GM21528 (cell line): ENCODE measurements around the gene RAB11B.
"Not testable (repeated sequence)": the region's sequence is repeated elsewhere in the genome, so short reads cannot be mapped to it uniquely, and the experiment has no call there.

Experiments used
- ATAC-seq: cut with Tn5 transposase; IDR thresholded peaks from one replicate; pipeline ENCODE4 v1.9.1; 2021; ENCODE audit warnings: mild to moderate bottlenecking, moderate library complexity; ENCODE audit not compliant: unreplicated experiment, low FRiP score

Gene RAB11B

DNA sequence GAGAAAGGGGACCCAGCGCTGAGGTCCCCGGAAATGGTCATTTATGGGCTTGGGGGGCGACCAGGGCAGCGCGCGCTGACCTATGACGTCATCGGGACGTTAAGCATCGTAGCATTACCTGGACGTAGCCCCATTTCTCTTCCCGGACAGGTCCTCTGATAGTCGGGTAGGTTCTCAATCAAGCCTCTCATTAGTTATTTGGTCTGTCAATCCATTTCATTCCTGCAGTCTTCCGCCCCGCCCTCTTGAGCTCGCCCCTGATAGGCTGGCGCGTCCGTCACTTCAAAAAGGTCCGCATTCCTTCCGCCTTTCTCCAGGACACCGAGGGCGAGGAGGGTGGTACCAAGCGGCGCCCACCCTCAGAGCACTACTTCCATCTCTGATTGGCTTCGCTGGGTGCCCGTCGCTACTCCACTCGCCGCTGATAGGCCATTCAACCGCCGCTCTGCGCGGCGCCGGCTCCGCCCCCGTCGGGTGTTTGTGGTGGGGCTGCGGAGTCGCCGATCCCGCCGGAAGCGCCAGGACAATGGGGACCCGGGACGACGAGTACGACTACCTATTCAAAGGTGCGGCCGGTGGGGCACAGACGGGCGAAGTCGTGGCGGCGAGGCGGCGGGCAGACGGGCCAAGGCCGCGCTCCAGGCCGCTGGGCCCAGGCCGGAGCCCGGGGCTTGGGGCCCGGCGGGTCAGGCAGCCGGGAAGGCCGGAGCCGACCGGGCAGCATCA is at the start of gene RAB11B:
Gene RAB11B, plus strand, starts transcription at position 470 of the 726 bp plus-strand sequence. Its CDS starts 57 bp downstream, at position 527.
- peak; percentile 87 for ATAC-seq

DNA sequence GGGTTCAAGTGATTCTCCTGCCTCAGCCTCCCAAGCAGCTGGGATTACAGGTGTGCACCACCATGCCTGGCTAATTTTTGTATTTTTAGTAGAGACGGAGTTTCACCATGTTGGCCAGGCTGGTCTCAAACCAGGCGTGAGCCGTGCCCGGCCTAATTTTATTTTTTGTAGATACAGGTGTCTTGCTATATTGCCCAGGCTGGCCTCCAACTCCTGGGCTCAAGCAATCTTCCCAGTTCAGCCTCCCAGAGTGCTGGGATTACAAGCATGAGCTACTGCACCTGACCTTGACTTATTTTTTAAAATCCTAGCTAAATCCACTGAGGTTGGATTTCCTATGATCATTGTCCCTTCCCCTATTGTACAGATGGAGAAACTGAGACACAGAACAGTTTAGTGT is 48.7 kb upstream of the RAB11B start:
- not testable (repeated sequence) for ATAC-seq

DNA sequence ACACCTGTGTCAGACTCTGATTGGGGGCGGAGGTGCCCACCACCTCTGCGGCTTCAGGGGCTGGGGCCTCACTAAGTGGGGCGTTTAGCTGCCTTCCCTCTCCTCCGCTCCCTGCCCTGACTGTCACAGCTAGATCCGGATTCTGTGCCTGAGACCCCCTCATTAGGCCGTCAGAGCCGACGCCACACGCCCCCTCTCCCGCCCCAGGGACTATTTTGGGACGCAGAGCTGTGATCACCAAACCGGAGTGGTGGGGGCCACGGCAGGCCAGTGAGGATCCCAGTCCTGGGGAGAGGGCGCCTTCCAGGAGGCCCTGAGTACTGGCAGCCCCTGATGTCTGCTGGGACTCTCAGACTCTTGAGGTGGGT is 47.9 kb upstream of the RAB11B start:
- no peak for ATAC-seq

DNA sequence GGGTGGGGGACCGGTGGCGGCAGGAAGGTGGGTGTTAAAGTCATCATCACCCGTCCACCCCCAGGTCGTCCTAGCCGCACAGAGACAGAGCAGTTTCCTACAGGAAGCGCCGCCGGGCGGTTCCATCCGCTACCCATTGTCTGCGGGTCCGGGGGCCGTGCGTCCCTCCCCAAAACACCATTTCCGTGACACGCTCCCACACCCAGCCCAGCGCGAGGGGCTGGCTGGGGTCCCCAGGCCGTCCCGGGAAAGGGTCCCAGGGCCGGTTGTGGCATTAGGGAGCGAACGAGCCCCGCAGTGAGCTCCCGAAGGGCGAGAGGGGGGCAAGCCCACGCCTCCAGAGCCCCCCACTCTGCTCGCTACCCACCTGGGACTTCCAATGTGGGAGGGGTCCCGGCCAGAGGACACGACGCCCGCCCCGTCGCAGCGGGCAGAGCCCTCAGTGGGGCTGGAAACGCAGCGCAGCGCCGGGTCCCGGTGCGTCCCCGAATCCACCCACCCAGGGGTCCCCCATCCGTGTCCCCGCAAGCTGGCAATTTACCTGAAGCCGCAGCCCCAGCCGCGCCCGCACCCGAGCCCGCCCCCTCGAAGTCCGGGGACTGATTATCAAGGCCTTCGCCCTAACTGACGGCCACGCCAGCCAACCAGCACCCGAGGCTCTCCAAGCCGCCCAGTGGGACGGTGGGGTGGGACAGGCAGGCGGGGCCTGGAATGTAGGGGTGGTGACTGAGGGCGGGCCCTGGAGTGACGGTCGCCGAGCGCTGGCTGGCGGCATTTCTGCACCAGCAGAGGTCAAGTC is 47.3 kb upstream of the RAB11B start, which contains the start of gene KANK3:
Gene KANK3, minus strand, starts transcription at position 579 of the 799 bp plus-strand sequence. CDS start 5,434 bp downstream, outside the sequence.
- ATAC-seq, result no peak

DNA sequence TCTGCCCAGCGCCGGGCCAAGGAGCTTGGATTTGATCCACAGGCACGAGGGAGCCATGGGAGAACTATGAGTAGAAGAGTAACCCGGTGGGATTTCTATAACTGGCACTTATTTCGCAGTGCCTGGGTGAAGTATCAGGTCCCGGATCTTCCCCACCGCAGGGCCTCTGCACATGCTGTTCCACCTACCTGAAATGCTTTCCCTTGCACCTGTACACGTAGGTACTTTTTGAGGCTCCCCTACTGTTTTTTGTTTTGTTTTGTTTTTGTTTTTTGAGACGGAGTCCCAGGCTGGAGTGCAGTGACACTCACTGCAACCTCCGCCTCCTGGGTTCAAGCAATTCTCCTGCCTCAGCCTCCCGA is 46.7 kb upstream of the RAB11B start:
- no peak for ATAC-seq

DNA sequence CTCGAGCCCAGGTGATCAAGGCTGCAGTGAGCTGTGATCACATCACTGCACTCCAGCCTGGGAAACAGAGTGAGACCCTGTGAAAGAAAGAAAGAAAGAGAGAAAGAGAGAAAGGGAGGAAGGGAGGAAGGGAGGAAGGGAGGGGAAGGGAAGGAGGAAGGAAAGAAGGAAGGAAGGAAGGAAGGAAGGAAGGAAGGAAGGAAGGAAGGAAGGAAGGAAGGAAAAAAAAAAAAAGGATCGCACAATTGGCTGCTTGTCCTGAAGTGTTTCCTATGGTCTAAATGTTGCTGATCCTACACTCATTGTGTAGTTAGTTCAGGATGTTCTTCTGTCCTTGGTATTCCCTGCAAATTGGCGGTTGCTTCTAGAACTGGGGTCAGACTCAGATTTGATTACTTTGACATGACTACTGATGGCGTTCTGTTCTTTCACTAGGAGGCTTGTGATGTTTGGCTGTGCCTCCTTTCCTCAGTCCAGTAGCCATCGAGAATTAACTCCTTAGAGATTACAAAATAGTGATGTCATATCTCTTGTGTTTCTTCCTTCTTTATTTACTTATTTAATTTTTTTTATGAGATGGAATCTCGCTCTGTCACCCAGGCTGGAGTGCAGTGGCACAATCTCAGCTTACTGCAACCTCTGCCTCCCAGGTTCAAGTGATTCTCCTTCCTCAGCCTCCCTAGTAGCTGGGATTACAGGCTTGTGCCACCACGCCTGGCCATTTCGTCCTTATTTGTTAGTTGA is 40.4 kb upstream of the RAB11B start:
- ATAC-seq, result not testable (repeated sequence)

DNA sequence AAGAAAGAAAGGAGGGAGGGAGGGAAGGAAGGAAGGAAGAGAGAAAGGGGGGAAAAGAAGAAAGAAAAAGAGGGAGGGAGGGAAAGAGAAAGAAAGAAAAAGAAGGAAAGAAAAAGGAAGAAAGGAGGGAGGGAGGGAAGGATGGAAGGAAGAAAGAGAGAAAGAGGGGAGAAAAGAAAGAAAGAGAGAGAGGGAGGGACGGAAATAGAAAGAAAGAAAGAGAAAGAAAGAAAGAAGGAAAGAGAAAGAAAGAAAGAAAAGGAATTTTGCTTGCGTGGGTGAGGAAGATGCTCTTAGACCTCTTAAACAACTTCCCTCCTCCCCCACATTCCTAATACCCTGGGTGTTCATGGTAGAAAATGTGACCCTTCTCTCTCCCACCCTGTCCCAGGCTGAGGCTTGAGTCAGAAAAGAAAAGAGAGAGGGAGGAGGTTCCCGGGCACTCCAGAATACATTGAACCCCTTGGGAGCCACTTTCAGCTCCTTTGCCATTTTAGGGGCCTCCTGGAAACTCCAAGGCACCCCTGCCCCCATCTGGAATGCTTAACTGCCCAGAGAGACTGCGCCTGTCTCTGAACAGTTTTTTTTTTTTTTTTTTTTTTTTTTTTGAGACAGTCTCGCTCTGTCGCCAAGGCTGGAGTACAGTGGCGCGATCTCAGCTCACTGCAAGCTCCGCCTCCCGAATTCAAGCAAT is 37.9 kb upstream of the RAB11B start:
- ATAC-seq, result no peak

DNA sequence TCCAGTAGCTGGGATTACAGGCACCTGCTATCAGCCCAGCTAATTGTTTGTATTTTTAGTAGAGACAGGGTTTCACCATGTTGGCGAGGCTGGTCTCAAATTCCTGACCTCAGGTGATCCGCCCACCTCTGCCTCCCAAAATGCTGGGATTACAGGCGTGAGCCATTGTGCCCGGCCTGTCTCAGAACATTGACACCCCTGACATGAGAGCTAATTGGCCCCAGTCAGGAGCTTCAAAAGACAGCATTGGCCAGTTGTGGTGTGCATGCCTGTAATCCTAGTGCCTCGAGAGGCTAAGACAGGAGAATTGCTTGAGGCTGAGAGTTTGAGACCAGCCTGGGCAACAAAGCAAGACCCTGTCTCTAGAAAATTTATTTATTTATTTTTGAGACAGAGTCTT is 37.3 kb upstream of the RAB11B start:
- ATAC-seq, result not testable (repeated sequence)

DNA sequence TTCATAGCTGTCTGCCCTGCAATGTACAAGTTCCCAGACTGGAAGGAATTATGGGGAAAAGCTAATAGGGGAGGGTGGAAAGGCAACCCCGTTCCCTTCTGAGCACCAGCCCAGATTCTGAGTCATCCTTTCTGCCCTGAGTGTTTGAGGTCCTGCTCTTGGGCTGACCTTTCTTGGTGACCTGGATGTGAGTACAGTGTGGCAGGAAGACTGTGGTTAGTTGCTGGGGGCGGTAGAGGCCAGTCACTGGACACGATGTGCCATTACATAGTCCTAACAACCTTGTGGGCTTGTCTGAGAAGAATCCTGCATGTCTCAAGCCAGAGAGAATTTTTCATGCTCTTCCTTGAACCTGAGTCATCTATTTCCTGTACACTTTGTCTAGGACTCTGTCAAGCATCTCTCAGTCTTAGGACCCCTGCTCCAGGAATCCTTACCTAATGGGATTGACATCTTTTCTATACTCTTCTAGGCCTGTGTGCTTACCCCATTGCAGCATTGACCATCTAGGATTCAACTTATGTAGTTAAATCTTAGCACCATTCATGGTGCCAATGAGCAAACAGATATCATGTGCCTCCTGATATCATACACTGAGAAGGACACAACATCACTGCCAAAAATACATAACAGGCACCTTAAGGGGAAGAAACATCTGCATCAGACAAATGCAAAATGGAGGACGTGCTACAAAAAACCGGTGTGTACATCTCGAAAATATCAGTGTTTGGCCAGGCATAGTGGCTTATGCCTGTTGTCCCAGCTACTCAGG is 34.3 kb upstream of the RAB11B start:
- ATAC-seq, result no peak

DNA sequence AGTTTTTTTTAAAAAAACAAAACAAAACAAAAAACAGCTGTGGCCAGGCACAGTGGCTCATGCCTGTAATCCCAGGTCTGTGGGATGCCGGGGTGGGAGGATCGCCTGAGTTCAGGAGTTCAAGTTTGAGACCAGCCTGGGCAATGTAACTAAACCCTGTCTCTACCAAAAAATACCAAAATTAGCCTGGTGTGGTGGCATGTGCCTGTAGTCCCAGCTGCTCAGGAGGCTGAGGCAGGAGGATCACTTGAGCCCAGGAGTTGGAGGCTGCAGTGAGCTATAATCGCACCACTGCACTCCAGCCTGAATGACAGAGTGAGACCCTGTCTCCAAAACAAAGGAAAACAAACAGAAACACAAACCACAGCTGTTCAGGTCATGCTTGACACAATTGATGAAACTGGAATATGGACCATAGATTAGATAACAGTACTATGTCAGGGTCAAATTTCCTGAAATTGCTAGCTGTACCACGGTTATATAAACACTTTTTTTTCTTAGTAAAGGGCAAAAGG is 33.1 kb upstream of the RAB11B start:
- ATAC-seq, result no peak

DNA sequence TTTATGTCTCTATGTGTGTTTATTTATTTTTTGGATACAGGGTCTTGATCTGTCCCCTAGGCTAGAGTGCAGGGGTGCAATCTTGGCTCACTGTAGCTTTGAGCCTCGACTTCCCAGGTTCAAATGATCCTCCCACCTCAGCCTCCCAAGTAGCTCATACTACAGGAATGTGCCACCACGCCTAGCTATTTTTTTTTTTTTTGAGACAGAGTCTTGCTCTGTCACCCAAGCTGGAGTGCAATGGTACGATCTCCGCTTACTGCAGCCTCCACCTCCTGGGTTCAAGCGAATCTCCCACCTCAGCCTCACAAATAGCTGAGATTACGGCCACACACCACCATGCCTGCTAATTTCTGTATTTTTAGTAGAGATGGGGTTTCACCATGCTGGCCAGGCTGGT is 31.2 kb upstream of the RAB11B start:
- ATAC-seq, result no peak

DNA sequence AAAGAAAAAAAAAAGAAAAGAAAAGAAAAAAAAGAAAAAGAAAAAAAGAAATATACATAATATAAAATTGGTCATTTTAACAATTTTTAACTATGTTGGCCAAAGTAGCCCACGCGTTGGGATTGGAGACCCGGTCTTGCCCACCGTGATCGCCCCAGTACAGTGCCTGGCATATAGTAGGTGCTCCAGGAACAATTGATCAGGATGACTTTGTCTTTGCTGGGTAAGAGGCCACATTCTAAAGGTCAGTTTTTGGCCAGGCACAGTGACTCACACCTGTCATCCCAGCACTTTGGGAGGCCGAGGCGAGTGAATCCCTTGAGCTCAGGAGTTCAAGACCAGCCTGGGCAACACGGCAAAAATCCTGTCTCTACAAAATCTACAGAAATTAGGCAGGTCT is 30.0 kb upstream of the RAB11B start:
- ATAC-seq, result no peak

DNA sequence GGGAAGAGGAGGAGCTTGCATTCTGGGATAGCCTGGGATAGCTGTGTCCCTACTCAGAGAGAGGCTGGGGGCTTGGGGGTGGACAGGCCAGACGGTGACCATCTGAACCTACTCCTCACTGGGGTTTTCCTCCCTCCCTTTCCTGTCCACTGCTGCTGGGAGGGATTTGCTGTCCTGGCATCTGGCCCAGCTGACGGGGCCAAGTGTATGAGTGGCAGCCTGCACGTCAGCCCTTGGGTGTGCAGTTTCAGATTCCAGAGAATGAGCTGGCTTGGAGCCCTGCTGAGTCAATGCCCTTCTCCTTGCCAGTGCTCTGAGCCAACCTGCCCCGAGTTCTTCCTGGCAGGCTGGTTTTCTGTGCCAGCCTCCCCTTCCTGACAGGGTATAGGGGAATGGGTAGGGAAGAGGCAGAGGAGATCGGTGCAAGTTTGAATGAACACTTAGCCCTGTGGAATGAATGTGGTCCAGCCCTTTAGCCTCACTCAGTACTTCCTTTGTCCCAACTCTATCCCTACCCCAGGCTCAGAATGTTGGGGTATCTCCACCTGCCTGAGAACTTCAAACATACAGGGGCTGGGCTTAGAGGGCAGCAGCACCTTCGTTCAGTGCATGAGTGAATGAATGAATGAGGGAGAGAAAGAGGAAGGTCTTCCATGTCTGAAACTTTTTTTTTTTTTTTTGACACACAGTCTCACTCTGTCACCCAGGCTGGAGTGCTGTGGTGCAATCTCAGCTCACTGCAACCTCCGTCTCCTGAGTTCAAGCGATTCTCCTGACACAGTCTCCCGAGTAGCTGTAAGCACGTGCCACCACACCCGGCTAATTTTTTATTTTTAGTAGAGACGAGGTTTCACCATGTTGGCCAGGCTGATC is 28.0 kb upstream of the RAB11B start:
- no peak for ATAC-seq

DNA sequence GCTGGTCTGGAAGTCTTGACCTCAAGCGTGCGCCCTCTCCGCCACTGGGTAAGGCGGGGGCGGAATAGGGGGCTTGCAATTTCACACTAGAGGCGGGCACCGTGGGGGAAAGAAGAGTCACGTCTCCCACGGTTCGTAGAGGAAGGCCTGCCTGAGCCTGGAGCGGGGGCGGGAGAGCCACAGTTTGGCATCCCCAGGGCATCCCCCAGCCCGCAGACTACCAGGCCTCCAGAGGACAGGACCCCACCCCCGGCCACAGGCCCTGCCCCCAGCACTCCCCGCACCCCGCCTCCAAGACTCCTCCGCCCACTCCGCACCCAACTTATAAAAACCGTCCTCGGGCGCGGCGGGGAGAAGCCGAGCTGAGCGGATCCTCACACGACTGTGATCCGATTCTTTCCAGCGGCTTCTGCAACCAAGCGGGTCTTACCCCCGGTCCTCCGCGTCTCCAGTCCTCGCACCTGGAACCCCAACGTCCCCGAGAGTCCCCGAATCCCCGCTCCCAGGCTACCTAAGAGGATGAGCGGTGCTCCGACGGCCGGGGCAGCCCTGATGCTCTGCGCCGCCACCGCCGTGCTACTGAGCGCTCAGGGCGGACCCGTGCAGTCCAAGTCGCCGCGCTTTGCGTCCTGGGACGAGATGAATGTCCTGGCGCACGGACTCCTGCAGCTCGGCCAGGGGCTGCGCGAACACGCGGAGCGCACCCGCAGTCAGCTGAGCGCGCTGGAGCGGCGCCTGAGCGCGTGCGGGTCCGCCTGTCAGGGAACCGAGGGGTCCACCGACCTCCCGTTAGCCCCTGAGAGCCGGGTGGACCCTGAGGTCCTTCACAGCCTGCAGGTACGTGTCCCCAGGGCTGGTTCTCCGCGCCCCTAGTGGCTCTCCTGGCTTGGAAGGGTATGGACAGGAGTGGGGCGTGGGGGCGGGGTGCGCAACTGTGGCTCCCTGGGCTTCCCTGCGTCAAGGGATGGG is 26.1 kb upstream of the RAB11B start, which contains the start of gene ANGPTL4:
Gene ANGPTL4, plus strand, starts transcription at position 353 of the 969 bp plus-strand sequence. Its CDS starts 167 bp downstream, at position 520.
- ATAC-seq, result no peak

DNA sequence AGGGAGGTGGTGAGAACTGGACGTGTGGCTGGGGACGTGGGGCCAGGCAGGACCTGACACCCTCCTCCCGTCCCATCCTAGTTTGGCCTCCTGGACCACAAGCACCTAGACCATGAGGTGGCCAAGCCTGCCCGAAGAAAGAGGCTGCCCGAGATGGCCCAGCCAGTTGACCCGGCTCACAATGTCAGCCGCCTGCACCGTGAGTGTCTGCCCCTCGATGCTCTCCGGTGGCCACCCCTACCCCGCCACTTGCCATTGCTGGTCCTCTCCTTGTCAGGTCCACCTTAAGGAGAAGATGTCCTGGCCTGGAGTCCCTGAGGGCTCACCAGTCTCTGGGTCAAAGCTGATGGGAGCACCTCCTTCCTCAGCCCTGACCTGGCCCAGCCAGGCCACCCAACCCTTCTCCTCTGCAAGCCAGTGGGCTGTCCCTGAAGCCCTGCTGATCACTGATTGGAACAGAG is 24.0 kb upstream of the RAB11B start:
- ATAC-seq, result no peak

DNA sequence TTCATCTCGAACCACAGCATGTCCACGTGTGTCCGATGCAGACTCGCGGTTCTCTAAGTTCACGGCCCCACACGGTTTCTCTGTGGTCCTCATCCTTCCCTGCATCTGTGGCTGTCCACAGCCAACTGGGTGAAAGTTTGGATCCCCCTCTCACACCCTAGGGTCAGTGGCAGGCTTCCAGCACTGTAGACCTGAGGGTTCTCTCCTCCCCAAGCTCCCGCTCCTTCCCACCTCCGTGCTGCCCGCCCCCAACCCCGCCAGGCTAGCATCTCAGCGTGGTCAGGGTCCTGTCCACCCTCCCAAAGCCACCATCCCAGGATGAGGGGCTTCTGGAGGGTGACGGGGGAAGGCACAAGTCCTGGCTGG is 23.2 kb upstream of the RAB11B start:
- no peak for ATAC-seq

DNA sequence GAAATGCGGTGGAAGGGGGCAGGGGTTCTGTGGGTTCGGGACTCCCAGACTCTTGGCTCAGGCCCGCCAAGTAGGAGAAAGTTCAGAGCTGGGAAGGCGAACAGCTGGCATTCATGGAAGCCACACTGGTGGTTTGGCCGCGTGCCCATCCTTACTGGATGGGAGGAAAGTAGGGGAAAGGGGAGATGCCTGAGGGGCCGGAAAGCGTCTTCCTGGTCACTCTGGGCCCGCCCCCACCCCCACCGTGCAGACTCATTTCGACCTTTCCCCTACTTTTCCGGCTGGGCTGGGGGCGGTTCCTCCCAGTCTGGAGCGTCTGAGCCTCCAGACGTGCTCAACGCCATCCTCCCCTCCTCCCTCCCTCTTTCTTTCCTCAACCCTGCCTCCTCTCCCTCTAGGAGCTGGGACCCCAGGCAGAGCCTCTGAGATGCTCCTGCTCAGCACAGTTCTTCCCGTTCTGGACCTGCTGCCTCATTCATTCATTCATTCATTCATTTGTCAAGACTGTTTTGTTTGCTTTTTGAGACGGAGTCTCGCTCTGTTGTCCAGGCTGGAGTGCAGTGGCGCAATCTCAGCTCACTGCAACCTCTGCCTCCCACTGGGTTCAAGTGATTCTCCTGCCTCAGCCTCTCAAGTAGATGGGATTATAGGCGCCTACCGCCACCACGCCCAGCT is 22.7 kb upstream of the RAB11B start:
- ATAC-seq, result no peak
